HG03139 (cell line): ENCODE measurements around the gene NTMT1.
A peak's percentile ranks its signal among the peaks of the same experiment; 100 is the strongest.
"Not testable (repeated sequence)": the region's sequence is repeated elsewhere in the genome, so short reads cannot be mapped to it uniquely, and the experiment has no call there.

ENCODE experiments used
- ATAC-seq: cut with Tn5 transposase; IDR thresholded peaks from one replicate; pipeline ENCODE4 v1.9.1; 2021; ENCODE audit not compliant: unreplicated experiment

The NTMT1 gene

GRCh38 chr9:129626079-129626624 is at the start of gene NTMT1:
Gene NTMT1 (plus strand): TSS chr9:129626163. CDS start chr9:129632704, 6,541 bp downstream.
- ATAC-seq = peak; percentile 65

- no peak for ATAC-seq
Observed at GRCh38 chr9:129576546-129577543, 49.1 kb upstream of the NTMT1 start.

GRCh38 chr9:129579294-129579693 is 46.7 kb upstream of the NTMT1 start:
- ATAC-seq = no peak

GRCh38 chr9:129580211-129580915 is 45.6 kb upstream of the NTMT1 start:
- ATAC-seq = no peak

GRCh38 chr9:129581505-129582189 is 44.3 kb upstream of the NTMT1 start:
- no peak for ATAC-seq

- no peak for ATAC-seq
Observed at GRCh38 chr9:129582855-129583254, 43.1 kb upstream of the NTMT1 start.

- ATAC-seq = no peak
Observed at GRCh38 chr9:129583308-129584038, 42.5 kb upstream of the NTMT1 start.

- no peak for ATAC-seq
Observed at GRCh38 chr9:129584136-129584535, 41.8 kb upstream of the NTMT1 start.

- no peak for ATAC-seq
Observed at GRCh38 chr9:129585352-129585751, 40.6 kb upstream of the NTMT1 start.

- no peak for ATAC-seq
Observed at GRCh38 chr9:129586245-129586644, 39.7 kb upstream of the NTMT1 start.

GRCh38 chr9:129586685-129587084 is 39.3 kb upstream of the NTMT1 start:
- ATAC-seq = no peak

- ATAC-seq = no peak
Observed at GRCh38 chr9:129587487-129588262, 38.3 kb upstream of the NTMT1 start.

GRCh38 chr9:129590466-129590865 is 35.5 kb upstream of the NTMT1 start:
- ATAC-seq = no peak

- ATAC-seq = no peak
Observed at GRCh38 chr9:129591916-129592315, 34.0 kb upstream of the NTMT1 start.

- not testable (repeated sequence) for ATAC-seq
Observed at GRCh38 chr9:129592790-129593189, 33.2 kb upstream of the NTMT1 start.

GRCh38 chr9:129594632-129595031 is 31.3 kb upstream of the NTMT1 start:
- ATAC-seq = no peak

- ATAC-seq = no peak
Observed at GRCh38 chr9:129595311-129595741, 30.6 kb upstream of the NTMT1 start.

- no peak for ATAC-seq
Observed at GRCh38 chr9:129595903-129596540, 29.9 kb upstream of the NTMT1 start.
